Left ventricle myocardium inferior (tissue), 1 donor: Measurements from ENCODE around the gene RALGPS1. TPM values are rescaled to one million over a fixed set of nuclear protein-coding genes. Genes with fewer than 3 reads are reported as not detected.
A peak's percentile ranks its signal among the peaks of the same experiment; 100 is the strongest.

Experiments used
- DNase-seq: peaks from one replicate; pipeline ENCODE4 v3.0.0-alpha.2; 2020
- H3K27ac ChIP-seq: fragments of 200-600 bp; replicated peaks from 2 replicates; pipeline ENCODE4 v1.8.0; 2021
- H3K27me3 ChIP-seq: fragments of 200-600 bp; 2 replicates; pipeline ENCODE4 v1.8.0; 2021; ENCODE audit warnings: low read depth
- H3K36me3 ChIP-seq: fragments of 200-600 bp; 2 replicates; pipeline ENCODE4 v1.8.0; 2021
- H3K4me1 ChIP-seq: fragments of 200-600 bp; 2 replicates; pipeline ENCODE4 v1.8.0; 2021
- H3K4me3 ChIP-seq: fragments of 200-600 bp; 2 replicates; pipeline ENCODE4 v1.8.0; 2021; ENCODE audit warnings: mild to moderate bottlenecking, moderate library complexity
- H3K9me3 ChIP-seq: fragments of 200-600 bp; replicated peaks from 2 replicates; pipeline ENCODE4 v1.8.0; 2021
- CTCF ChIP-seq: fragments of 200-600 bp; IDR thresholded peaks from 2 replicates; pipeline ENCODE4 v1.8.0; 2021; ENCODE audit warnings: antibody characterized with exemption, mild to moderate bottlenecking, borderline replicate concordance
- intact Hi-C: fragments of 100-400 bp; cut with micrococcal nuclease; formaldehyde crosslinking; loops from one replicate; pipeline ENCODE4 v1.11.0; 2022
- total RNA-seq: library from RNA; stranded (reverse); fragmentation: NEBNext Ultra II Directional; extraction: Animal tissue kit (Norgen Biotek cat#: 25700); gene quantifications from one replicate; pipeline ENCODE4 v1.2.1, GENCODE V29; 2021
- donor health status: DM: no; HTN: yes; CAD: no; lungs with severe emphysema.

RALGPS1 gene
- total RNA-seq, 1 donor from 2014 or later: 18.9 TPM

GRCh38 chr9:126974594-126974993 lies 60.0 kb downstream of the RALGPS1 start:
- intact Hi-C loops: no loop called here
- Histone ChIP-seq H3K27me3 (no peaks in the 10 kb centered on the region), H3K9me3 (no peaks in the 10 kb centered on the region), H3K4me3 (no peak overlapping the region), H3K27ac (peak overlapping the region; percentile 56), H3K4me1 (peaks cover 18% of the 10 kb centered on the region), H3K36me3 (no peaks in the 10 kb centered on the region)
- no peak for DNase-seq
- no peak for TF ChIP-seq CTCF

GRCh38 chr9:126975327-126976220 lies 61.0 kb downstream of the RALGPS1 start:
- Histone ChIP-seq H3K9me3 (no peaks in the 10 kb centered on the region), H3K4me3 (no peak overlapping the region), H3K27ac (peak overlapping the region; percentile 56), H3K4me1 (peaks cover 24% of the 10 kb centered on the region), H3K36me3 (no peaks in the 10 kb centered on the region), H3K27me3 (no peaks in the 10 kb centered on the region)
- TF ChIP-seq CTCF: no peak
- intact Hi-C loops: no loop called here
- no peak for DNase-seq

GRCh38 chr9:126979461-126979860 lies 64.9 kb downstream of the RALGPS1 start:
- no peaks in the 10 kb centered on the region for H3K27me3 ChIP-seq
- intact Hi-C loops: no loop called here
- H3K4me3 ChIP-seq: no peak overlapping the region

GRCh38 chr9:126980231-126980630 lies 65.6 kb downstream of the RALGPS1 start:
- Histone ChIP-seq H3K9me3 (peaks cover 10% of the 10 kb centered on the region), H3K27ac (no peak overlapping the region), H3K4me1 (peaks cover 25% of the 10 kb centered on the region), H3K27me3 (no peaks in the 10 kb centered on the region), H3K4me3 (no peak overlapping the region), H3K36me3 (peaks cover 6% of the 10 kb centered on the region)
- intact Hi-C loops: no loop called here
- TF ChIP-seq CTCF: no peak
- no peak for DNase-seq

More at GRCh38 chr9:126979461-126979860, 64.9 kb downstream of the RALGPS1 start:
- H3K4me1 ChIP-seq: peaks cover 23% of the 10 kb centered on the region
- no peak for DNase-seq
- H3K9me3 ChIP-seq: peaks cover 10% of the 10 kb centered on the region
- H3K36me3 ChIP-seq: peaks cover 6% of the 10 kb centered on the region
- H3K27ac ChIP-seq: no peak overlapping the region
- TF ChIP-seq CTCF: no peak

- Histone ChIP-seq H3K9me3 (peaks cover 10% of the 10 kb centered on the region), H3K4me1 (peaks cover 26% of the 10 kb centered on the region), H3K27me3 (no peaks in the 10 kb centered on the region), H3K27ac (no peak overlapping the region), H3K4me3 (no peak overlapping the region), H3K36me3 (peaks cover 6% of the 10 kb centered on the region)
- intact Hi-C loops: no loop called here
- no peak for TF ChIP-seq CTCF
- no peak for DNase-seq
Measured at GRCh38 chr9:126981218-126981617, 66.6 kb downstream of the RALGPS1 start.
